CMK (cell line): ENCODE data around the gene GABRP.
"Not testable (repeated sequence)": the region's sequence is repeated elsewhere in the genome, so short reads cannot be mapped to it uniquely, and the experiment has no call there.

Source experiments
- DNase-seq: peaks from one replicate; pipeline ENCODE4 v3.0.0-alpha.2; 2010; ENCODE audit warnings: low read depth

The GABRP gene

GRCh38 chr5:170783498-170784247, at the start of gene GABRP:
GABRP (plus strand) TSS chr5:170783725; CDS start chr5:170788616, 4,891 bp downstream.
- DNase-seq, result no peak

GRCh38 chr5:170736966-170737365, 46.6 kb upstream of the GABRP start:
- DNase-seq, result no peak

GRCh38 chr5:170737591-170737990, 45.9 kb upstream of the GABRP start:
- DNase-seq, result no peak

- no peak for DNase-seq
Observed at GRCh38 chr5:170738840-170739239, 44.7 kb upstream of the GABRP start.

- DNase-seq, result no peak
Observed at GRCh38 chr5:170739446-170739845, 44.1 kb upstream of the GABRP start.

GRCh38 chr5:170740551-170741205, 42.8 kb upstream of the GABRP start:
- DNase-seq, result no peak

GRCh38 chr5:170741801-170742200, 41.7 kb upstream of the GABRP start:
- no peak for DNase-seq

GRCh38 chr5:170743876-170744212, 39.7 kb upstream of the GABRP start:
- DNase-seq, result no peak

- no peak for DNase-seq
Observed at GRCh38 chr5:170745481-170746071, 37.9 kb upstream of the GABRP start.

GRCh38 chr5:170746075-170746960, 37.2 kb upstream of the GABRP start:
- DNase-seq, result no peak

GRCh38 chr5:170746961-170747340, 36.6 kb upstream of the GABRP start:
- no peak for DNase-seq

- no peak for DNase-seq
Observed at GRCh38 chr5:170747357-170747756, 36.2 kb upstream of the GABRP start.

- DNase-seq, result no peak
Observed at GRCh38 chr5:170747851-170748250, 35.7 kb upstream of the GABRP start.

- no peak for DNase-seq
Observed at GRCh38 chr5:170748951-170749471, 34.5 kb upstream of the GABRP start.

GRCh38 chr5:170749911-170750431, 33.6 kb upstream of the GABRP start:
- no peak for DNase-seq

- DNase-seq, result no peak
Observed at GRCh38 chr5:170750791-170751190, 32.7 kb upstream of the GABRP start.

GRCh38 chr5:170751631-170752030, 31.9 kb upstream of the GABRP start:
- DNase-seq, result no peak

- DNase-seq, result no peak
Observed at GRCh38 chr5:170752257-170753215, 31.0 kb upstream of the GABRP start.

GRCh38 chr5:170753311-170753710, 30.2 kb upstream of the GABRP start:
- no peak for DNase-seq

GRCh38 chr5:170754508-170754907, 29.0 kb upstream of the GABRP start:
- not testable (repeated sequence) for DNase-seq
